KOPT-K1 (cell line): ENCODE measurements around the gene FGF14.
"Not testable (repeated sequence)": the region's sequence is repeated elsewhere in the genome, so short reads cannot be mapped to it uniquely, and the experiment has no call there.

Source experiments
- H3K27ac ChIP-seq: fragments of 200-600 bp; sonication (generic); 2 replicates; pipeline ENCODE4 v1.5.1; 2016; ENCODE audit warnings: antibody characterized with exemption, mild to moderate bottlenecking, low read depth, low read length; ENCODE audit not compliant: poor library complexity, severe bottlenecking
- H3K36me3 ChIP-seq: fragments of 200-600 bp; sonication (generic); 2 replicates; pipeline ENCODE4 v1.5.1; 2017; ENCODE audit warnings: antibody characterized with exemption, mild to moderate bottlenecking, low read length, moderate library complexity; ENCODE audit not compliant: insufficient read depth
- H3K9me3 ChIP-seq: fragments of 200-600 bp; sonication (generic); 2 replicates; pipeline ENCODE4 v1.5.1; 2017; ENCODE audit warnings: antibody characterized with exemption, low read length, mild to moderate bottlenecking; ENCODE audit not compliant: insufficient read depth, poor library complexity, severe bottlenecking

FGF14 gene

DNA sequence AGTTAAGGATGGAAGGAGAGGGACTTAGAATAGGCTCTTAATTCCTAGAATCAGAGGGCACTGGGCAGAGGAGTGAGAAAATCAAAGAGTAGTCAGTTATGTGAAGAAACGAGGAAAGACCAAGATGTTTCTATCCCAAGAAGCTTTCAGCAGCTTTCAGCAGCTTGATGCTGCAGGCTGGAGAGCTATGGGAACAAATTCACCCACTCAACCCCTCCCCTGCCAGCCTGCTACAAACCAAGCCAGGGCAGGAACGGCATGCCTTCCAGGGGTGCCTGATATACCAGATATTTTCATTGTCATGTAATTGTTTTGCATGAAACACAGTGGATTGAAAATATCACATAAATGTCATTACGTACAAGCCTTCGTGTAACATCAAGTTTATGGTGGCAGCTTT lies 262.2 kb downstream of the FGF14 start:
- no peaks in the 10 kb centered on the region for H3K36me3 ChIP-seq
- H3K9me3 ChIP-seq: no peaks in the 10 kb centered on the region
- no peak overlapping the region for H3K27ac ChIP-seq

DNA sequence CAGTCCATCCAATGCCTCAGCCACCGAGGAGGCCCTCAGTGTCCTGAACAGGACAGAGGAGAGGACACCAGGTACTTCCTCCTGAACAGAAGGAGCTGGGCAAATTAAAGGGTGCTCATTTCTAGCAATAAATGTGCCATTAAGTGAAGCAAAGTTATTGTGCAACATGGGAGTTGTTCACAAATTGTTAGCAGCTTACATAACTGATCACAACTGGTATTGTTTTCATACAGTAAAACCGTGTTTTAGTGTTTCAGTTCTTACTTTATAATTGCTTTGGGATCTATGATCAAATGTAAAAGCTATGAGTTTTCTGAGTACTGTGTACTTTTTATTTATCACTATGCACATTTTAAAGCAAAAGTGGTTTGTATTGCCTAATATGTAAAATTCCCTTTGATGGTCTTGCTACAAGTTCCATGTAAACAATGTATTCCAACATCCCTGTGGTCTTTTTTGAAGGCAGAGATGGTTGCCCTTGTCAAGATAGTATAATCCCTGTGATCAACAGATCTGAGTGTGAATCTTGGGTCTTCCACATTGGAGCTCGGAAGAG lies 263.1 kb downstream of the FGF14 start:
- H3K36me3 ChIP-seq: no peaks in the 10 kb centered on the region
- H3K27ac ChIP-seq: no peak overlapping the region
- H3K9me3 ChIP-seq: no peaks in the 10 kb centered on the region

DNA sequence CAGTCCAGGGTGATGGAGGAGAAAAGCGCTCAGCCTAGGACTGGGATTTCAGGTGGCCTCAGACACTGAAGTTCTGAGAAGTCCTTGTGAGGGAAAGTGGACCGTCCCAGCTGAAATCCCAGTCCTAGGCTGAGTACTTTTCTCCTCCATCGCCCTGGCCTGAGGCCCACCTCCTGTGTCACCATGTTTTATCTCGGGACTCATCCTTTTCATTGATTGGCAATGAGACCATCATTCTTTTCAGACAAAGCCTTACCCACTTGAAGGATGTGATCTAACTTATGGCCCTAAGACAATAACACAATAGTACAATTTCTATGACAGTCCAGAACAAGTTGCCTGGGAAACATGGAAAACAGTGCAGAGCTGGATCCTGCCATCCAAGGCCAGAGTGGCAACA lies 263.9 kb downstream of the FGF14 start:
- not testable (repeated sequence) for H3K36me3 ChIP-seq, H3K27ac ChIP-seq

DNA sequence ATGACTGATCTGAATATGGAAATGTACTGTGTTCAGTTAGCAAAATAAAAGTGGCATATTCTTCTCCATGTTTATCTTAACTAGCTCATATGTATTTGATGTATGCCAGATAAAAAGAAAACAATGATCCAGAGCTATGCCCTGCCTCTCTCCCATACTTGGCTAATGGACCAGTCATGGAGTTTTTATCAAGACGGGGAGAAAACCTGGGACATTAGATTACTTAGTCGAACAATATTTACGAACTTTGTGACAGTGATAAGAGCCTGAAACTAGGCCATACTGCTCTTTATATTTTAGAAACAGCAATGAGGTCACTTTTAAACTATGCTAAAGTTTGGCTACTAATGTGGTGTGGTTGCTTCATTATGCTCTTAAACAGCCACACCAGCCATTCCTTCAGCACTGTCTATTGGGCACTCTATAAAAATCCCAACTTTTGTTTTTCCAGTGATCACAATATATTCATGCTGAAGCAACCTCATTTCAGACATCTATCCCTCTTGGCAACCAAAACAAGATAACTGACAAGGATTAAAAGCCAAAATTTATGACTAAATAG lies 265.0 kb downstream of the FGF14 start:
- Histone ChIP-seq H3K36me3 (no peaks in the 10 kb centered on the region), H3K9me3 (no peaks in the 10 kb centered on the region), H3K27ac (no peak overlapping the region)

More for the DNA sequence above, 263.9 kb downstream of the FGF14 start:
- H3K9me3 ChIP-seq: not testable (repeated sequence)

DNA sequence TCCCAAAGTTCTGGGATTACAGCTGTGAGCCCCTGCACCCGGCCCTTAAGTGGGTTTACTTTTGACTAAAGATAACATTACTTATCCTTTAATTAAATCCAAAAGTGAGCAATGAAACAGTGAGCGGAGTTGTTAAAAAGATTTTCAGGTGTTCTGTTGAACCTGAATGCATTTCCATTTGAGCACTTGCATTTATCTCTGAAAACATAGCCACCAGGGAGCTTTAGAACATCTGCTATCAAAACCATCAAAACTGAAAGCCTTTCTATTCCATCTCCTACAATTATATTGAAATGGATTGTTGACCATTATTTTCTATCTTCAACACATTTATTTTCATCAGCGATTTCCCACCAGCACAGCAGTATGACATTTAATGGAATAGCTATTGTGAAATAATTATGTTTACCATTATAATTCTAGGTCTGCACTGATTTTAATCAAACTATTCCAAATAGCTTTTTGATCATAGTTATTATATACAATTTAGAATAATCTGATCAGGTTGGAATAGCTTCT lies 269.0 kb downstream of the FGF14 start:
- Histone ChIP-seq H3K36me3 (no peaks in the 10 kb centered on the region), H3K9me3 (no peaks in the 10 kb centered on the region), H3K27ac (no peak overlapping the region)

DNA sequence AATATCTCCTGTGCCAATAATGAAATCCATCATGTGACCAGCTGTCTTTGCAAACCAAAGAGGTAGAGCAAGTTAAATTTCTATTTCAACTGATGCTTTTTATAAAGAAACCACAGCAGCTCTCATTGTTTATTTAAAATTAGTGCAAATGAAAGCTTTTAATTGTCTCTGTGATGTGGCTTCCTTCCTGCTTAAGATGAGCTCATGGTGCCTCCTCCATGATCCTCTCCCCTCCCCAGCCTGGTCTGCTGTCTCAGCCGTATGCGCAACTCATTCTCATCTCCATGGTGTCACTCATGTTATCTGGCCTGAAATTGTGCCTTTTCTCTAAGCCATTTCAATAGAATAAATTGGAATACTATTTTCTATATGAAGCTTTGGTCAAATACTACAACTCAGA lies 270.6 kb downstream of the FGF14 start:
- Histone ChIP-seq H3K27ac (no peak overlapping the region), H3K36me3 (no peaks in the 10 kb centered on the region), H3K9me3 (no peaks in the 10 kb centered on the region)

DNA sequence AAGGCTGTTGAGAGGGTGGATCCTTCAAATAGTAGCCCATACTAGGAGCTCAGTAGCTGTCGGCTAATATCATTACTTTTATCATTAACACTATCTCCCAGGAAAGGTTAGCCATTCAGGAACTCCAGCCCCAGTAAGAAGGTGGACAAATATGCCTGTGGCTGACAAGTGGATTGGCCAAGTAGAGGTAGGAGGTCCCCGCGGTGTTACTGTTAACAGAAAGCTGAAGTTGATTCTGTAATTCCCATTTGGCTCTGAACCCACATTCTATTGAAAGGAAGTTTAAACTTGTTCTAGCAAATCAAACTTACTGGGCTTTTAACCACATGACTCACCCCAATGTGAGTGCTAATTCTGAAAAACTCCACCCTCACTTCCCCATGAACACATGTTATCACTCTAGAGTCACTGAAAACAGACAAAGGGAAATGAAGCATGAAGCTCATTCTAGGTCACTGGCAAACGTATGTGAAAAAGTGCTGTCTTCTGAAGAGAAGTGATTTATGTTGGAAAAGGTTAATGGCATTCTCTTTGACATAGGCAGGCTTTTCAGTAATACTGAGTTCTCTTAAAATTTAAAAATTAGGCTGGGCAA lies 273.5 kb downstream of the FGF14 start:
- Histone ChIP-seq H3K36me3 (no peaks in the 10 kb centered on the region), H3K9me3 (no peaks in the 10 kb centered on the region), H3K27ac (no peak overlapping the region)

DNA sequence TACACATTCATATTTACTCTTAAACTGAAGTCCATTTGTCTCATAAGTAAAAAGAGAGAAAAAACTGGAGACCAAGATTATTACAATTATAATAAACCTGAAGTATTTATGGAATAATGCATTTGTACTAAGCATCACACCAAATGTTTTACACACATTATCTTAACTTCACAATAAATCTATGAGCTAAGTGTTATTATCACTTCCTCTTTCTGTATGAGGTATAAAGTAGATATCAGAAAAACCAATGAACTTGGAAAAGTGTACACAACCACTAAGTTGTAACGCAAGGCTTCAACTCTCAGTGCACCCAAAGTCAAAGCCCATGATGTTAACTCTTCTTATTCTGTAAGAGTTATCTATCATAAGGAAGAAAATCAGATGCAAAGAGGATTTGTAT lies 274.7 kb downstream of the FGF14 start:
- Histone ChIP-seq H3K27ac (no peak overlapping the region), H3K9me3 (no peaks in the 10 kb centered on the region), H3K36me3 (no peaks in the 10 kb centered on the region)

DNA sequence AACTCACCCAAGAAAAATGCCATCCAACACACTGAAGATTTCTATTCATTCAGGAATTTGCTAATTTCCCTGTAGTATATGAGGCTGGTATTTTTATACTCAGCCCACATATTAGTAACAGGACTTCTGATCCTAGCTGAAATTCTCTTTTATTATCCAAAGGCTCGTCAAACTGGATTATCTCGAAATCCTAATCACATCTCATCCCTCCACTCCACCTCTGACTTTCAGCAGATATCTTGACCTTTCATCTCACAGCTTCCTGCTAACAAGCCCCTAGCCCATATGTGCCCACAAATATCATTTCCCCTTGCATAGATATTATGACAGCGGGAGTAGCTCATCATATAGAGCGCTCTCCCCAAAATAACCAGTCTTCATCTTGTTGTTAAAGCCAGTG lies 279.7 kb downstream of the FGF14 start:
- no peak overlapping the region for H3K27ac ChIP-seq
- H3K9me3 ChIP-seq: no peaks in the 10 kb centered on the region
- H3K36me3 ChIP-seq: no peaks in the 10 kb centered on the region

DNA sequence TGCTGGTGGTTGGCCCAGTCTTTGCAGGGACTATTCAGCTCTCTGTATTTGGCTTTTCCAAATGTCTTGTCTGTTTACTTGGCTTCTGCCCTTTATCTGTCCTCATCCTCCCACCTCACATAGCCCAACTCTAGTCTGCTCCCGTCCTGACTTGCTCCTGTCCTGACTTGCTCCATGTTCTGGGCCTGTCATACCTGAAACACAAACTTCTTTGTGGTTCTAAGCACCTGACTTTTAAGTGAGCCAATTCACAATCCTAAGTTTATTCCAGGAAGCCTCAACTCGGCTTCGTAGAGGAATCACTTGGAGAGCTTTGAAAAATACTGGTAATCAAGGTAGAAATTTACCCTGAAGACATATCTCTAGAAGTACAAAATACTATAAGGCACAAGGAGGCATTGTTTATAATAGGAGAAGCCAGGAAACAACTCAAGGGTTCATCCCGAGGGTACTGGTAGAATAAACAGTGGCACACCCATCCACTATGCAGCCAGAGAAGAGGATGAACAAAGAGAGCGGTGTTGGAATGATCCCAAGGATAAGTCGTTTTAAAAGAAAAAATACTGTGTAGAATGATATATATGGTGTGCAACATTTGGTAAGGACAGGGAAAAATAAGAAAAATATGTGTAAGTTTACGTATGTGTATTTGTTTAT lies 284.5 kb downstream of the FGF14 start:
- no peaks in the 10 kb centered on the region for H3K9me3 ChIP-seq
- no peak overlapping the region for H3K27ac ChIP-seq
- H3K36me3 ChIP-seq: no peaks in the 10 kb centered on the region

DNA sequence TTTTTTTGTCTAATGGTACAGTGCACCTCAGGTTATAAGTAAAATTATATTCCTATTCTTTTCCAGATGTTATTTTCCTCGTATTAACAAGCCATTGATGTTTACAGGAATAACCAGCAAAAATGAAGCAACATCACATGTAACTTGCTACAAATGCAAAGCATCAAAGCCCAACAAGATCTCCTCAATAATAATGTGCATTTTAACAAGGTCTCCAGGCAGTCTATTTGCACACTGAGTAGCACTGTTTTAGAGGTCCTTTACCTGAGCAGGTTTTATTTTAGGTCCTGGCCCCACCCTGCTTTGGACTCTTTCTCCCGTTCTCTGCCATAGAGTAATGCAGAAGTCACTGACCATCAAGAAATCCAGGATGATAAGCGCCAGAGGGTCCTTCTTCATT lies 298.4 kb downstream of the FGF14 start:
- no peaks in the 10 kb centered on the region for H3K9me3 ChIP-seq
- H3K27ac ChIP-seq: no peak overlapping the region
- H3K36me3 ChIP-seq: no peaks in the 10 kb centered on the region

DNA sequence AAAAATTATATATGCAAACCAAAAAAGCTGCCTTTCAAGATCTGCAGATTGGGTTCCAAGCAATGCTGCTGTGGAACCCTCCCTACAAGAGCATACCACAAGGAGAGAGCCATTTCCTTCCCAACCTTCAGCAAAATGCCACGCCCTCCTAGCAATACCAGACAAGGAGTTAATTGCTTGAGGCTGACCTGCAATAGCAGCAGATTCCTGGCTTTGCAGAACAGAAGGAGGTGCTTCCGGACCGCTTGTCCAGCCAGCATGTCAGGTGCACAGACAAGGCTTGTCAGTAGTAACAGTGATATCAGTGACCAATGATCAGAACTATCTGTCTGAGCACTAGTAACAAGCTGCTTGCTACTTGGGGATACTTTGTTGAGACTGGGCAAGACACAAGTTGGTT lies 301.6 kb downstream of the FGF14 start:
- Histone ChIP-seq H3K27ac (no peak overlapping the region), H3K36me3 (no peaks in the 10 kb centered on the region)

DNA sequence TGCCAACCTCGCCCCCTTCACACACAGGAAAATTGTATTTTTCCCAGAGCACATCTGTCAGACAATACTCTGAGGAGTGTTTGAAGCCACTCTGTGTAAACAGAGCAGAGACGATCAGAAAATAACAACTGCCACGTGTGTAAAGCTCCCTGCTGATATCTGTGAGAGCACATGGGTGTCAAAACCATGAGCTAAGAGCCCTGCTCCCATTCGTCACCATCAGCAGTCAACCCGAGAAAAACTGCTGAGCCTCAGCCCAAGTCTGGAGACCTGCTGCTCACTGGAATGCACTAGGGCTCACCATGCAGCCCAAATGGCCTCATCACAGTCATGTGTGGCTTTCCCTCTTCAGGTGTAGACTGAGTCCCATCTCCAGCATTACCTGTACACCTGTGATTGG lies 304.1 kb downstream of the FGF14 start:
- H3K36me3 ChIP-seq: no peaks in the 10 kb centered on the region
- no peak overlapping the region for H3K27ac ChIP-seq
- no peaks in the 10 kb centered on the region for H3K9me3 ChIP-seq

More for the DNA sequence above, 301.6 kb downstream of the FGF14 start:
- no peaks in the 10 kb centered on the region for H3K9me3 ChIP-seq

DNA sequence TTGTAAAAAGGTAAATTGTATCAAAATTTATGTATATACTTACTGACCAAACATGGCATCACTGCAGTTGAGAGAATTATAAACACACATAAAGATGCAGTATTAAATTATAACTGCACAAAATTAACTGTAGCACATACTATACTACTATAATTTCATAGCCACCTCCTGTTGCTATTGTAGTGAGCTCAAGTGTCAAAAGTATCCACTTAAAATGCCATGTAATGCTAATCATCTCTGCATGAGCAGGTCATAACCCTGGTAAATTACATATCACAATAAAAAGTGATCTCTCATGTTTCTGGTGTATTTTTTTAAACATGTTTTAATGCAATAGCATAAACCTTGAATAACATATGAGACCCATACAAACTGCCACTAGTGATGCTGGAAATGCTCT lies 308.6 kb downstream of the FGF14 start:
- H3K27ac ChIP-seq, H3K9me3 ChIP-seq, H3K36me3 ChIP-seq: not testable (repeated sequence)

DNA sequence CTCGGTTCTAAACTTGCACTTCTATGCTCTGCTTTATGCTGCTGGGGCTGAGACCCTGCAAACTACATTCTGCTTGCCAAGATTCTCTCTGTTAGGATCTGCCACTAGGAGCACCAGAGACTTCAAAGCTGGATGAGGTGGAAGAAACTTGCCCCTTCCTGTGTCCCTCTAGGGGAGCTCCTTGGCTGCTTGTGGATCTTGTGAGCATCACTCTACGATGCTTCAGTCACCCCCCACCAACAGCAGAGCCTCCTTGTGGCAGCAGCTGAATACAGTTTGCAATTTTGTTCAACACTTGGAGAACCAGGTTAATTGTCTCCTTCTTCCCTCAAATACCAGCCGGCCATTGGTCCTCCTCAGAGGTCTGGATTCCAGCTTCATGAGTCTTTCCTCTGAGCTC lies 310.6 kb downstream of the FGF14 start:
- H3K36me3 ChIP-seq: no peaks in the 10 kb centered on the region
- H3K27ac ChIP-seq: no peak overlapping the region
- H3K9me3 ChIP-seq: no peaks in the 10 kb centered on the region

DNA sequence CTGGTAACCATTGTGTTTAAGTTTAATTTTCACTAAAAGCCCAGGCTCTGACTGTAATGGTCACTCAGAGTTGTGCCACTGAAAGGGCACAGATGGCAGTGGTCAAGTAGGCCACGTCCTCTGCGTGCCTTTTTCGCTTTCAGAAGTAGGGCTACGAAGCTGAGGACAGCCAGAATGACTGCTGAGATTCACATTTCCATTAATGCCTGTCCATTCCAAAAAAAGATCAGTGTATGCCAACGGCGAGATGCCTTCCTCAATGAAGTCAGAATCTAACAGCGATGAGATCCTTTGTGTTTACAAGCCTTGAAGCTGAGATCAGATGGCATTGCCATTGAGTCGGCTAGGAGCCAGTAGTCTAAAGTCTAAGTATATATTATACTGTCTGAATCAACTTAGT lies 311.3 kb downstream of the FGF14 start:
- Histone ChIP-seq H3K27ac (no peak overlapping the region), H3K9me3 (no peaks in the 10 kb centered on the region), H3K36me3 (no peaks in the 10 kb centered on the region)
